HepG2 (cell line): ENCODE data around the gene GPATCH8. TPM values are rescaled to one million over a fixed set of nuclear protein-coding genes. Genes with fewer than 3 reads are reported as not detected.

Experiments used
- PPARG ChIP-seq: conservative IDR thresholded peaks from 2 replicates; pipeline ENCODE4 v1.6.1; 2016; ENCODE audit warnings: missing biosample characterization, missing genetic modification reagents
- ZNF672 ChIP-seq: sonication (generic); formaldehyde crosslinking; IDR thresholded peaks from 2 replicates; pipeline ENCODE4 v1.8.1; 2022; ENCODE audit warnings: missing genetic modification reagents
- polyA plus RNA-seq, 8 experiments: library from polyadenylated mRNA; depleted of rRNA in 3 of 8; stranded (reverse) in 7 of 8; unstranded in 1 of 8; fragments of >200 nt; fragmentation: Illumina TruSeq in 4 of 8; extraction: Trizol in 4 of 8; gene quantifications; 2 replicates each; pipeline versions ENCODE4 v1.2.1 to v1.2.3, GENCODE V29; 2011 to 2016; ENCODE audit warnings: low read depth in 4 of 8, missing spikeins in 1 of 8, mixed read lengths in 1 of 8; ENCODE audit not compliant: insufficient read depth in 1 of 8
- total RNA-seq, 5 experiments: library from RNA; depleted of rRNA; stranded (reverse); fragments of >200 nt; fragmentation: Illumina TruSeq; extraction: Trizol; gene quantifications; 2 replicates each; pipeline ENCODE4 v1.2.3, GENCODE V29; 2016; ENCODE audit warnings: low read depth in 1 of 5
- TF ChIP-seq, protein P1 (sequence below): sonication (generic); formaldehyde crosslinking; IDR thresholded peaks from 2 replicates; pipeline ENCODE4 v1.4.0; 2020; ENCODE audit warnings: missing genetic modification reagents, borderline replicate concordance
- TF ChIP-seq, protein P2 (sequence below): IDR thresholded peaks from 2 replicates; pipeline ENCODE4 v1.6.1; 2016; ENCODE audit warnings: missing biosample characterization, missing genetic modification reagents, low read depth
- TF ChIP-seq, protein P3 (sequence below): IDR thresholded peaks from 2 replicates; pipeline ENCODE4 v1.6.1; 2016; ENCODE audit warnings: mild to moderate bottlenecking

The GPATCH8 gene
- total and polyA plus RNA-seq, 2 of the 13 experiments (the other 11 are each of a cell fraction or from before 2014, with no cell fraction given): 20.7 to 21.5 TPM

DNA sequence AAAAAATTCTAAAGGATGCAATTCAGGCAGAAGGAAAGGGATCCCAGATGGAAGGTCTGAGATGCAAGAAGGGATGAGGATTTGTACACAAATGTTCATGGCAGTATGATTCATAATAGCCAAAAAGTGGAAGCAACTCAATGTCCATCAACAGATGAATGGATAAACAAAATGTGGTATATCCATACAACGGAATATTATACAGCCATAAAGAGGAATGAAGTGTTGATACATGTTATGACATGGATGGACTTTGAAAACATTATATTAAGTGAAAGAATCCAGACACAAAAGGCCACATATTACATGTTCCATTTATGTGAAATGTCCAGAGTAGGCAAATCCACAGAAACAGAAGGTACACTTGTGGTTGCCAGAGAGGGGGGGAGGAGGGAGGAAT, 23.9 kb upstream of the GPATCH8 start (continued):
- TF ChIP-seq, protein P1, sequence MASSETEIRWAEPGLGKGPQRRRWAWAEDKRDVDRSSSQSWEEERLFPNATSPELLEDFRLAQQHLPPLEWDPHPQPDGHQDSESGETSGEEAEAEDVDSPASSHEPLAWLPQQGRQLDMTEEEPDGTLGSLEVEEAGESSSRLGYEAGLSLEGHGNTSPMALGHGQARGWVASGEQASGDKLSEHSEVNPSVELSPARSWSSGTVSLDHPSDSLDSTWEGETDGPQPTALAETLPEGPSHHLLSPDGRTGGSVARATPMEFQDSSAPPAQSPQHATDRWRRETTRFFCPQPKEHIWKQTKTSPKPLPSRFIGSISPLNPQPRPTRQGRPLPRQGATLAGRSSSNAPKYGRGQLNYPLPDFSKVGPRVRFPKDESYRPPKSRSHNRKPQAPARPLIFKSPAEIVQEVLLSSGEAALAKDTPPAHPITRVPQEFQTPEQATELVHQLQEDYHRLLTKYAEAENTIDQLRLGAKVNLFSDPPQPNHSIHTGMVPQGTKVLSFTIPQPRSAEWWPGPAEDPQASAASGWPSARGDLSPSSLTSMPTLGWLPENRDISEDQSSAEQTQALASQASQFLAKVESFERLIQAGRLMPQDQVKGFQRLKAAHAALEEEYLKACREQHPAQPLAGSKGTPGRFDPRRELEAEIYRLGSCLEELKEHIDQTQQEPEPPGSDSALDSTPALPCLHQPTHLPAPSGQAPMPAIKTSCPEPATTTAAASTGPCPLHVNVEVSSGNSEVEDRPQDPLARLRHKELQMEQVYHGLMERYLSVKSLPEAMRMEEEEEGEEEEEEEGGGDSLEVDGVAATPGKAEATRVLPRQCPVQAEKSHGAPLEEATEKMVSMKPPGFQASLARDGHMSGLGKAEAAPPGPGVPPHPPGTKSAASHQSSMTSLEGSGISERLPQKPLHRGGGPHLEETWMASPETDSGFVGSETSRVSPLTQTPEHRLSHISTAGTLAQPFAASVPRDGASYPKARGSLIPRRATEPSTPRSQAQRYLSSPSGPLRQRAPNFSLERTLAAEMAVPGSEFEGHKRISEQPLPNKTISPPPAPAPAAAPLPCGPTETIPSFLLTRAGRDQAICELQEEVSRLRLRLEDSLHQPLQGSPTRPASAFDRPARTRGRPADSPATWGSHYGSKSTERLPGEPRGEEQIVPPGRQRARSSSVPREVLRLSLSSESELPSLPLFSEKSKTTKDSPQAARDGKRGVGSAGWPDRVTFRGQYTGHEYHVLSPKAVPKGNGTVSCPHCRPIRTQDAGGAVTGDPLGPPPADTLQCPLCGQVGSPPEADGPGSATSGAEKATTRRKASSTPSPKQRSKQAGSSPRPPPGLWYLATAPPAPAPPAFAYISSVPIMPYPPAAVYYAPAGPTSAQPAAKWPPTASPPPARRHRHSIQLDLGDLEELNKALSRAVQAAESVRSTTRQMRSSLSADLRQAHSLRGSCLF (CRISPR knock-in tag): no peak
- TF ChIP-seq, protein P2, sequence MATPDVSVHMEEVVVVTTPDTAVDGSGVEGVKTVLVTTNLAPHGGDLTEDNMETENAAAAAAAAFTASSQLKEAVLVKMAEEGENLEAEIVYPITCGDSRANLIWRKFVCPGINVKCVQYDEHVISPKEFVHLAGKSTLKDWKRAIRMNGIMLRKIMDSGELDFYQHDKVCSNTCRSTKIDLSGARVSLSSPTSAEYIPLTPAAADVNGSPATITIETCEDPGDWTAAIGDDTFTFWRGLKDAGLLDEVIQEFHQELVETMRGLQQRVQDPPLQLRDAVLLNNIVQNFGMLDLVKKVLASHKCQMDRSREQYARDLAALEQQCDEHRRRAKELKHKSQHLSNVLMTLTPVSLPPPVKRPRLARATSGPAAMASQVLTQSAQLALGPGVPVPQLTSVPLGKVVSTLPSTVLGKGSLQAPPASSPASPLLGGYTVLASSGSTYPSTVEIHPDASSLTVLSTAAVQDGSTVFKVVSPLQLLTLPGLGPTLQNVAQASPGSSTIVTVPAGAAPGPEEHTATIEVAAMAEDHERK (CRISPR knock-in tag): no peak
- TF ChIP-seq PPARG (no peak), ZNF672 (CRISPR knock-in tag) (no peak)
- TF ChIP-seq, protein P3, sequence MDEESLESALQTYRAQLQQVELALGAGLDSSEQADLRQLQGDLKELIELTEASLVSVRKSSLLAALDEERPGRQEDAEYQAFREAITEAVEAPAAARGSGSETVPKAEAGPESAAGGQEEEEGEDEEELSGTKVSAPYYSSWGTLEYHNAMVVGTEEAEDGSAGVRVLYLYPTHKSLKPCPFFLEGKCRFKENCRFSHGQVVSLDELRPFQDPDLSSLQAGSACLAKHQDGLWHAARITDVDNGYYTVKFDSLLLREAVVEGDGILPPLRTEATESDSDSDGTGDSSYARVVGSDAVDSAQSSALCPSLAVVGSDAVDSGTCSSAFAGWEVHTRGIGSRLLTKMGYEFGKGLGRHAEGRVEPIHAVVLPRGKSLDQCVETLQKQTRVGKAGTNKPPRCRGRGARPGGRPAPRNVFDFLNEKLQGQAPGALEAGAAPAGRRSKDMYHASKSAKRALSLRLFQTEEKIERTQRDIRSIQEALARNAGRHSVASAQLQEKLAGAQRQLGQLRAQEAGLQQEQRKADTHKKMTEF (CRISPR knock-in tag): no peak
